Pons (tissue), 1 donor: ENCODE data around the gene WIPF3.

Experiments
- DNase-seq: peaks from one replicate; pipeline ENCODE4 v3.0.0-alpha.2; 2016; ENCODE audit warnings: low spot score

WIPF3 gene

DNA sequence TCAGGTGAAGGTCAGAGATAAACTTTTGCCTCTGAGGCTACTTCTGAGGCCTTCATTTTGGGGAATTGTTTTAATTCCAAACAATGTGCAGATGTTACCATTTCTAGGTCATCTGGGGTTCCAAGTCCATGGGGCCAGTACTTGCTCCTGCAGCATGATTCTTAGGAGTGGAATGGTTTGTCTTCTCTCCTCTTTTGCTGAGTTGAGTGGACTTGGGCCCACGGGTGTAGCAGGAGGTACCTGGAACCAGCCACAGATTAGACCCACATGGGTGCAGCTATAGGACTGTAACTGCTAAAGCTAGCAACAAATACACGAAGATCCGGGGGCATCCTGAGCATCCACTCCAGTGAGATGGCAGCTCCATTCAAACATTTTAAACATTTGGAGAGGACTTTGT is 41.6 kb downstream of the WIPF3 start:
- DNase-seq = no peak

GRCh38 chr7:29848941-29849340 is 42.6 kb downstream of the WIPF3 start:
- no peak for DNase-seq

DNA sequence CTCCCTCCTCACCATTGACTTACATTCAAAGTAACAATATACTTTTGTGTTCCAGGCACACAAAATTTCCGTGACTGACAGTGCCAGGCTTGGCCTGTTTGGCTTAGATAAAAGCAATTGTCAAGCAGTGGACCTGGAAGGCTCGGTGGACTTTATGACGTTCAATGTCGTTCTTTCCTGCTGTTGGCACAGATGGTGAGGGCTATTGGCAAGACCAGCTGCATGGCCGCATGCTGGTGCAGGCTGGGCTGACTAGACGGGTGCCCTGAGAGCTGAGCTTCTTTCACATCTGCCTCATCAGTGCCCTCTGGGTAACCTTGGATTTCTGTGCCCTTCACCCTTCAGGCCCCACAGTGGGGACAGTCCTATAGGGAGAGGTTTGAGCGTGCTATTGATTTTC is 45.2 kb downstream of the WIPF3 start:
- no peak for DNase-seq

GRCh38 chr7:29852457-29852856 is 46.1 kb downstream of the WIPF3 start:
- no peak for DNase-seq

- no peak for DNase-seq
Measured at GRCh38 chr7:29853072-29853471, 46.8 kb downstream of the WIPF3 start.

- no peak for DNase-seq
Measured at GRCh38 chr7:29853789-29854188, 47.5 kb downstream of the WIPF3 start.

DNA sequence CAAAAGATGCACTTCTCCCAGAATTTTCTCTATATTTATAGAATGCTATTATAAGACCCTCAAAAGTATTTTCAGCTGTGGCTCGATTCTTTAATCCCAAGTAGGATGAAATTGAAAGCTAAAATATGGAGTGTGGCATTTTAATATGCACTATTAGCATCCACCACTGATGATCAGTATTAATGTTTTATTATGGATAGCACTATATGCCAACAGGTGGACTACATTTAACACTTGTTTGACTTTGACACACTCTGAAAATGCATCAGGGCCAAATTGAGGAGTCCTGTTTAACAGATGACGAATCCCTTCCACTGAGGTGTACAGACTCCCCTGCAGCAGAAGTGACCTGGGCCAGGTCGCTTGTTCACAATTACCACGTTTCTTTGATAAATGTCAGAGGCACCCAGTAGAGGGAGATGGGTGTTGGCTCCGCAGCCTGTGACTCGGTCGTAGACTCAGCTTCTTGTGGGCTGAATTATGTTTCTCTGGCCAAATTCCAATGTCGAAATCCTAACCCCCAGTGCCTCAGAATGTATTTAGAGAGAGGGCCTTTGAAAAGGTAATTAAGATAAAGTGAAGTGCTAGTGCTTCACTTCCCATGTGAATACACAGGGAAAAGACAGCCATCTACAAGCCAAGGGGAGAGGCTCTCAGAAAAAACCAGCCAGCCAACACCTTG is 48.1 kb downstream of the WIPF3 start:
- DNase-seq = no peak

GRCh38 chr7:29857654-29858053 is 51.3 kb downstream of the WIPF3 start:
- DNase-seq = no peak

DNA sequence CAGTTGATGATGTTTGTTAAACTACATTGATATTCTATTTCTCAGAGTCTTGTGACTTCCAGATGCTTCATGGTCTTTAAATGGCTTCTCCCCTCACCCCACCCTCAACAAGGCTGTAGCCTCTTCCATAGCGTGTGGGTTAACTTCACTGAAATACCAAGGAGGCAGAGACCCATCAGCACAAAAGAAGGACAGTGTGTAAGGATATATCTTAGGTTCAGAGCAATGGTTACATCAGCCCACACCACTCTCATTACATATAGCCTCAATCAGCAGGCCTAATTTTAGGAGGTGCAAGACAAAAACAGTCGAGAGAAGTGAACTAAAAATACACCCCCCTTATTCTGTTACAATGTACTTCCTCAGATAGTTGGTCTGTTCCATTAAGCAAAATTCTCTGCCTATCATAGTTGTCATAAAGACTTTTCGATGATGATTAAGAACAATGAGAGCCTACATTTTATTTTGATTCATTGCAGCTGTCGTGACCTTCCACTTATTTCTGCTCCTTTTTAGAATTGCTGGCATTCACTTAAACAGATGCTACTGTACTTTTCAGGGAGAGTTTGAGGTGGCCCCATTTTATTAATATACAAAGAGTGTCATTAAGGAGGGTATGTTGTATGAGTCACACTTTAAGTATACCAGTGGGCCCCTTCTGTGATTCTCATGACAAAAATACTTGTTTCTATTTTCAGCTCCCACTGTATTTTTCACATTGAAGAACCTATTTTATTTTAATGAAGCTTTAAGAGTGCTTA is 52.1 kb downstream of the WIPF3 start:
- peak; percentile 32 for DNase-seq

GRCh38 chr7:29859104-29859503 is 52.8 kb downstream of the WIPF3 start:
- no peak for DNase-seq

- DNase-seq = peak; percentile 77
Measured at GRCh38 chr7:29859524-29860185, 53.3 kb downstream of the WIPF3 start.

DNA sequence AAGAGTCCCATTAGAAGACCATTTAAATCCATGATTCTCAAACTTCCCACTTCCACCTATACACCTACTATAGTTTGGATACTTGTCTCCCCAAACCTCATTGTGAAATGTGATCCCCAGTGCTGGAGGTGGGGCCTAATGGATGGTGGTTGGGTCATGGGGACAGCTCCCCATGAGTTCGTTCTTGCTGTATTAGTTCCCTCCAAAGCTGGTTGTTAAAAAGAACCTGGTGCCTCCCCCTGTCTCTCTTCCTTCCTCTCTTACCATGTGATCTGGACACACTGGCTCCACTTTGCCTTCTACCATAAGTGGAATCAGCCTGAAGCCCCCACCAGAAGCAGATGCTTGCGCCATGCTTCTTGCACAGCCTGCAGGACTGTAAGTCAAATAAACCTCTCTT is 53.9 kb downstream of the WIPF3 start:
- peak; percentile 51 for DNase-seq

DNA sequence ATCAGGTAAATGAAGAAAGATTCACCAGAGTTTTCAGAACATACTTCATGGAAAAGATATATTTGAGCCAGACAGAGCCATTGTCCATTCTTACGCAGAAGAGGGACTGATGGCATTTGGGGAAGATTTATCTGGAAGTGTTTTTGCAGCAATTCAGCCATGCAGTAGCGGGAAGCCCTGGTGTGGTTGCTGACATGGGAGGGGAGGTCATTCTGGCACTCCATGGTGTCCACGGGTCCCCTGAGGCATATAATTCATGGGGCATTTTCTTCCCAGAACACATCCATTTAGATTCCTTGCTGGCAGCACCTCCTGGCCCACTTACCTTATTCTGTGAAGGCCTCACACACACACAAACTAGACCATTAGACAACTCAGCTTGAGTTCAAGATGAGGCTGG is 55.6 kb downstream of the WIPF3 start:
- no peak for DNase-seq

DNA sequence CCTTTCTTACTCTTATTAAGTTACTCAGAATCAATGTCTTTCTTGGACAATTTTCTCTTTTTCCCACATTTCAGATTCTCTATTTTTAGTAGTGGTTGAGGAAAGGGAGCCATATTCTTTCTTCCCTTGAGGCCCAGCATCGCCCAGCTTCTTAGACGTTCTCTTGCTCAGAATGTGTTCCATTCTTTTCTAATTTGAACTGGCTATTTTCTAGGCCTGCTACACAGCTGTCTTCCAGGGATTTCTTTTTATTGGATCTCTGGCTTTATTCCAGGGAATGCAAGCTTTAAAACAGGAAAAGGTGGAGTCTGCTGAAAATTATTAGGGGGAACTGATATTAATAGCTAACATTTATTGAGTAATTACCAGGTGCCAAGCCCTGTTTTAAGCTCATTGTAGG is 58.3 kb downstream of the WIPF3 start:
- no peak for DNase-seq

GRCh38 chr7:29865526-29865925 is 59.2 kb downstream of the WIPF3 start:
- no peak for DNase-seq

DNA sequence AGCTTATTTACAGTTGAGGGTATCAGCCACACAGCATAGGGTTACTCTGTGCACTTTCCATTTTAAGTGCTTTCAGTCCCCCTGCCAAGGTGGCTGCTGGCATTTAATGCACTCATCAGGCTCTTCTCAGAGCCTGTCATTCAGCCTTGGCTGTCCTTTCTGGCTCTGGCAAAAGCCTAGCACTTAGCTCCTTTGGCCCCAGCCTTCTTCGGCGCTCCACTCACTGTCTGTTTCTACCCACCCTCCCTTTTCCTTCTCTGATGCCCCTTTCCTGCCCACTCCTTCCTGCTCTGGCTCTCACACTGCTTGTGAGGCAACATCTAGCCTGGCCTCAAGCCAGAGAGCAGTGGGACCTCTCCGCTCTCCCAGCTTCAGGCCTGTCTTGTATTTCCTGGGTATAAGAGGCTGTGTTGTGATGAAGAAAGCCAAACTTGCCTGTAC is 60.2 kb downstream of the WIPF3 start:
- DNase-seq = peak; percentile 84

- DNase-seq = no peak
Measured at GRCh38 chr7:29871787-29872398, 65.6 kb downstream of the WIPF3 start.

GRCh38 chr7:29873644-29874294 is 67.5 kb downstream of the WIPF3 start:
- no peak for DNase-seq

- no peak for DNase-seq
Measured at GRCh38 chr7:29875741-29876140, 69.4 kb downstream of the WIPF3 start.

GRCh38 chr7:29877196-29877595 is 70.9 kb downstream of the WIPF3 start:
- DNase-seq = peak; percentile 72

DNA sequence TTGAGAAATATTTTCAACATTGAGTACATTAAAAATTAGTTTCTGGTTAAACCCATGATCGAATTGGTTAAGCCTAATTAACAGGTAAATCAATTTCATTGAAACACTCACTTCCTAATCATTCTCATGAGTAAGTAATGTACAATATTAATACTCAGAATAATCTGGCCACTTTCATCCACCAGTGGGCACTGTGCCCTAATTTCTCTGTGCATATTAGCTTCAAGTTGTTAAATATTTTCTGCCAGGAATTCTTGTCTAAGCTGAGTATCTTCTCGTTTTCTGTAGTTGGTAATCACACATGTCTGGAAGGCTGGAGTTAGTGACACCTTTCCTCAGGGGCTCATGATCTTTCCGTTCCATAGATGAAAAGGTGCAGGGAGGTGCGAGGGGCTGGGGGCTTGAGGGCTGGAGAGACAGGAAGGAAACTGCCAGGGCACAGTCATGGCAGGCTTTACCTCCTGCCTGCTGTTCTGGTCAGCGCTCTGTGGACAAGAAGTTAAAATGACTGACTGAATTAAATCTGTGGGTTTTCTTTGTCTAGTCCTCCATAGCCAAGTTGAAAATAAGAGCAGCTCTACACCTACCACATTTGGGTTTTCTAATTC is 71.9 kb downstream of the WIPF3 start:
- no peak for DNase-seq

- DNase-seq = no peak
Measured at GRCh38 chr7:29879609-29880008, 73.3 kb downstream of the WIPF3 start.
